Osteoblast (primary cell): ENCODE results near the gene RDX. TPM values are rescaled to one million over a fixed set of nuclear protein-coding genes. Genes with fewer than 3 reads are reported as not detected.
"Not testable (repeated sequence)": the region's sequence is repeated elsewhere in the genome, so short reads cannot be mapped to it uniquely, and the experiment has no call there.

ENCODE experiments used
- DNase-seq: peaks from one replicate; pipeline ENCODE4 v3.0.0; 2011; ENCODE audit warnings: low spot score, mixed read lengths; ENCODE audit not compliant: insufficient read length; ENCODE audit errors: missing footprints
- H2AFZ ChIP-seq: 2 replicates; pipeline ENCODE4 v1.6.0; 2011; ENCODE audit warnings: mild to moderate bottlenecking, low read length
- H3K27ac ChIP-seq: 2 replicates; pipeline ENCODE4 v1.5.1; 2011; ENCODE audit warnings: mild to moderate bottlenecking, low read depth, low read length, moderate library complexity
- H3K27me3 ChIP-seq: 2 replicates; pipeline ENCODE4 v1.6.0; 2012; ENCODE audit warnings: mild to moderate bottlenecking, control low read depth, inconsistent platforms, low read length, moderate library complexity; ENCODE audit not compliant: insufficient read depth
- H3K36me3 ChIP-seq: 2 replicates; pipeline ENCODE4 v1.5.1; 2011; ENCODE audit warnings: mild to moderate bottlenecking, low read length, control low read depth, moderate library complexity; ENCODE audit not compliant: insufficient read depth
- H3K4me1 ChIP-seq: 2 replicates; pipeline ENCODE4 v1.5.1; 2011; ENCODE audit warnings: mild to moderate bottlenecking, low read length, control low read depth, moderate library complexity; ENCODE audit not compliant: insufficient read depth
- H3K4me2 ChIP-seq: 2 replicates; pipeline ENCODE4 v1.6.0; 2011; ENCODE audit warnings: mild to moderate bottlenecking, low read length; ENCODE audit not compliant: insufficient read depth
- H3K4me3 ChIP-seq: fragments of 200-600 bp; sonication (generic); 3 replicates; pipeline ENCODE4 v1.5.1; 2012; ENCODE audit warnings: mild to moderate bottlenecking, low read length, inconsistent platforms; ENCODE audit not compliant: insufficient read depth
- H3K79me2 ChIP-seq: 2 replicates; pipeline ENCODE4 v1.6.0; 2012; ENCODE audit warnings: mild to moderate bottlenecking, low read length, control low read depth, inconsistent platforms; ENCODE audit not compliant: insufficient read depth
- H3K9me3 ChIP-seq: 2 replicates; pipeline ENCODE4 v1.5.1; 2011; ENCODE audit warnings: low read depth, low read length, control low read depth
- H4K20me1 ChIP-seq: 2 replicates; pipeline ENCODE4 v1.6.0; 2012; ENCODE audit warnings: mild to moderate bottlenecking, low read length, control low read depth; ENCODE audit not compliant: insufficient read depth
- total RNA-seq: library from RNA; depleted of rRNA; stranded (reverse); fragments of >200 nt; gene quantifications from 2 replicates; pipeline ENCODE4 v1.2.3, GENCODE V29; 2012
- TF ChIP-seq, protein P1 (sequence below): IDR thresholded peaks from 2 replicates; pipeline ENCODE4 v1.5.1; 2011; ENCODE audit warnings: mild to moderate bottlenecking, low read depth, low read length, moderate library complexity; ENCODE audit errors: extremely low read depth

Gene RDX
- total RNA-seq, 1 donor: 79.3 TPM

- Histone ChIP-seq H4K20me1 (no peaks in the 10 kb centered on the region), H3K4me2 (no peak overlapping the region), H3K36me3 (no peaks in the 10 kb centered on the region), H3K27me3 (no peaks in the 10 kb centered on the region), H2AFZ (no peak overlapping the region), H3K27ac (peak overlapping the region; percentile 63), H3K79me2 (no peaks in the 10 kb centered on the region), H3K4me3 (no peak overlapping the region), H3K4me1 (peaks cover 15% of the 10 kb centered on the region), H3K9me3 (no peaks in the 10 kb centered on the region)
- TF ChIP-seq, protein P1, sequence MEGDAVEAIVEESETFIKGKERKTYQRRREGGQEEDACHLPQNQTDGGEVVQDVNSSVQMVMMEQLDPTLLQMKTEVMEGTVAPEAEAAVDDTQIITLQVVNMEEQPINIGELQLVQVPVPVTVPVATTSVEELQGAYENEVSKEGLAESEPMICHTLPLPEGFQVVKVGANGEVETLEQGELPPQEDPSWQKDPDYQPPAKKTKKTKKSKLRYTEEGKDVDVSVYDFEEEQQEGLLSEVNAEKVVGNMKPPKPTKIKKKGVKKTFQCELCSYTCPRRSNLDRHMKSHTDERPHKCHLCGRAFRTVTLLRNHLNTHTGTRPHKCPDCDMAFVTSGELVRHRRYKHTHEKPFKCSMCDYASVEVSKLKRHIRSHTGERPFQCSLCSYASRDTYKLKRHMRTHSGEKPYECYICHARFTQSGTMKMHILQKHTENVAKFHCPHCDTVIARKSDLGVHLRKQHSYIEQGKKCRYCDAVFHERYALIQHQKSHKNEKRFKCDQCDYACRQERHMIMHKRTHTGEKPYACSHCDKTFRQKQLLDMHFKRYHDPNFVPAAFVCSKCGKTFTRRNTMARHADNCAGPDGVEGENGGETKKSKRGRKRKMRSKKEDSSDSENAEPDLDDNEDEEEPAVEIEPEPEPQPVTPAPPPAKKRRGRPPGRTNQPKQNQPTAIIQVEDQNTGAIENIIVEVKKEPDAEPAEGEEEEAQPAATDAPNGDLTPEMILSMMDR: no peak
- DNase-seq: no peak
These were observed 16.3 kb upstream of the RDX start for GRCh38 chr11:110312670-110313069.

GRCh38 chr11:110311783-110312579 lies 15.6 kb upstream of the RDX start:
- Histone ChIP-seq H3K4me2 (no peak overlapping the region), H3K79me2 (no peaks in the 10 kb centered on the region), H3K9me3 (no peaks in the 10 kb centered on the region), H3K27ac (peak overlapping the region; percentile 63), H3K27me3 (no peaks in the 10 kb centered on the region), H3K4me1 (peaks cover 15% of the 10 kb centered on the region), H3K36me3 (no peaks in the 10 kb centered on the region), H2AFZ (no peak overlapping the region), H3K4me3 (no peak overlapping the region), H4K20me1 (no peaks in the 10 kb centered on the region)
- TF ChIP-seq, protein P1: no peak
- DNase-seq: peak; percentile 81

DNA sequence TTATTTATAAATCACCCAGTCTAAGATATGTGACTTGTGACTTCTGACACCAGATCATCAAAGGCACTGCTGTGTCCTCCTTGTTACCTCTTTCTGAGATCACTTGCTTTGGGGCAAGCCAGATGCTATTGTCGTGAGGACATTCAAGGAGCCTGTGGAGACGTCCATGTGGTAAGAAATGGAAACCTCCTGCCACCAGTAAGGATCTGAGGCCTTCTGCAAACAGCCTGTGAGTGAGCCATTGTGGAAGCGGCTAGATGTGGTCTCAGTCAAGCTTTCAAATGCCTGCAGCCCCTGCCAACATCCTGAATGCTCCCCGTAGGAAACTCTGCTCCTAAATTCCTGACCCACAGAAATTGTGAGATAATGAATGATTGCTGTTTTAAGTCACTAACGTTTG lies 11.7 kb upstream of the RDX start:
- DNase-seq: no peak
- no peaks in the 10 kb centered on the region for H3K36me3 ChIP-seq

DNA sequence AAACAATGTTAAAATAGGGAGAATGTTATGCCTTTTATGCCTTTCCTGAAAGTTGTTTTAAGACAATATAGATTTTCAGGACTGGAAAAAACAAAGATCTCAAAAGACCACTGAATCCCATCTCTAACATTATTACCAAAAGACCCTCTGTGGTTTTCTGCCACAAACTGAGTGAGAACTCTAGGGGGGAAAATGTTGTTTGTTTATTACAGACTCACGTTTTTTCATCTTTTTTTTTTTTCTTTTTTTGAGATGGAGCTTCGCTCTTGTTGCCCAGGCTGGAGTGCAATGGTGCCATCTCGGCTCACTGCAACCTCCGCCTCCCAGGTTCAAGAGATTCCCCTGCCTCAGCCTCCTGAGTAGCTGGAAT lies 9.6 kb upstream of the RDX start:
- H3K27me3 ChIP-seq, H3K27ac ChIP-seq, H3K4me1 ChIP-seq, H3K36me3 ChIP-seq, H3K4me3 ChIP-seq, H3K79me2 ChIP-seq, H3K9me3 ChIP-seq, H3K4me2 ChIP-seq, H4K20me1 ChIP-seq, DNase-seq, H2AFZ ChIP-seq: not testable (repeated sequence)

More for the DNA sequence above, 11.7 kb upstream of the RDX start:
- no peak overlapping the region for H3K4me2 ChIP-seq
- H2AFZ ChIP-seq: peak overlapping the region; percentile 57
- no peaks in the 10 kb centered on the region for H3K79me2 ChIP-seq
- H3K9me3 ChIP-seq: no peaks in the 10 kb centered on the region
- no peak overlapping the region for H3K4me3 ChIP-seq
- no peak overlapping the region for H3K27ac ChIP-seq
- no peaks in the 10 kb centered on the region for H4K20me1 ChIP-seq
- no peaks in the 10 kb centered on the region for H3K27me3 ChIP-seq
- peaks cover 15% of the 10 kb centered on the region for H3K4me1 ChIP-seq
- TF ChIP-seq, protein P1: no peak
